Keratinocyte (primary cell): ENCODE data around the gene BIK. TPM values are rescaled to one million over a fixed set of nuclear protein-coding genes. Genes with fewer than 3 reads are reported as not detected.

Source experiments
- DNase-seq: peaks from one replicate; pipeline ENCODE4 v3.0.0-alpha.2; 2011; ENCODE audit warnings: low read depth, missing footprints, low spot score
- FAIRE-seq: peaks from 2 replicates; lab custom pipeline; 2011; peaks lifted over from hg19 to GRCh38; lab: Jason Lieb, UNC
- H2AFZ ChIP-seq: 2 replicates; pipeline ENCODE4 v1.6.0; 2012; ENCODE audit warnings: low read length, control low read depth, inconsistent platforms; ENCODE audit not compliant: control insufficient read depth
- H3K27ac ChIP-seq: 2 replicates; pipeline ENCODE4 v1.5.1; 2011; ENCODE audit warnings: low read length; ENCODE audit not compliant: control insufficient read depth, insufficient read depth
- H3K27me3 ChIP-seq: 3 replicates; pipeline ENCODE4 v1.6.0; 2011; ENCODE audit warnings: low read length; ENCODE audit not compliant: control insufficient read depth, insufficient read depth; ENCODE audit errors: extremely low read depth
- H3K36me3 ChIP-seq, 2 experiments: 2 replicates in 1 of 2; 3 replicates in 1 of 2; pipeline ENCODE4 v1.5.1; 2011; ENCODE audit warnings: low read length in 2 of 2, mild to moderate bottlenecking in 1 of 2; ENCODE audit not compliant: control insufficient read depth in 2 of 2, insufficient read depth in 2 of 2; ENCODE audit errors: extremely low read depth in 1 of 2
- H3K4me1 ChIP-seq: 3 replicates; pipeline ENCODE4 v1.5.1; 2011; ENCODE audit warnings: low read length; ENCODE audit not compliant: control insufficient read depth, insufficient read depth; ENCODE audit errors: extremely low read depth
- H3K4me2 ChIP-seq: 3 replicates; pipeline ENCODE4 v1.6.0; 2011; ENCODE audit warnings: low read depth, low read length; ENCODE audit not compliant: control insufficient read depth, insufficient read depth; ENCODE audit errors: extremely low read depth
- H3K4me3 ChIP-seq, 3 experiments: fragments of 200-600 bp in 1 of 3; sonication (generic) in 1 of 3; 2 replicates in 2 of 3; 3 replicates in 1 of 3; pipeline ENCODE4 v1.5.1; 2011 to 2016; ENCODE audit warnings: low read length in 3 of 3, mild to moderate bottlenecking in 3 of 3, control low read depth in 2 of 3, inconsistent platforms in 1 of 3, low read depth in 1 of 3, mixed read lengths in 1 of 3, mixed run types in 1 of 3, moderate library complexity in 1 of 3; ENCODE audit not compliant: control insufficient read depth in 2 of 3, insufficient read depth in 2 of 3; ENCODE audit errors: extremely low read depth in 1 of 3
- H3K79me2 ChIP-seq: 2 replicates; pipeline ENCODE4 v1.6.0; 2012; ENCODE audit warnings: low read length; ENCODE audit not compliant: control insufficient read depth, insufficient read depth
- H3K9ac ChIP-seq: 3 replicates; pipeline ENCODE4 v1.6.0; 2011; ENCODE audit warnings: low read length; ENCODE audit not compliant: control insufficient read depth, insufficient read depth; ENCODE audit errors: extremely low read depth
- H3K9me1 ChIP-seq: 3 replicates; pipeline ENCODE4 v1.6.0; 2011; ENCODE audit warnings: low read length; ENCODE audit not compliant: control insufficient read depth, insufficient read depth; ENCODE audit errors: extremely low read depth
- H3K9me3 ChIP-seq: 2 replicates; pipeline ENCODE4 v1.5.1; 2012; ENCODE audit warnings: low read depth, low read length; ENCODE audit not compliant: control insufficient read depth
- H4K20me1 ChIP-seq: 3 replicates; pipeline ENCODE4 v1.6.0; 2011; ENCODE audit warnings: low read length; ENCODE audit not compliant: control insufficient read depth, insufficient read depth; ENCODE audit errors: extremely low read depth
- CTCF ChIP-seq, 3 experiments: IDR thresholded peaks in 1 of 3; conservative IDR thresholded peaks in 1 of 3; optimal IDR thresholded peaks in 1 of 3; 2 replicates in 2 of 3; 3 replicates in 1 of 3; pipeline versions ENCODE3 to v1.5.1; 2011; ENCODE audit warnings: low read length in 3 of 3, mild to moderate bottlenecking in 3 of 3, moderate library complexity in 2 of 3, control low read depth in 1 of 3, inconsistent platforms in 1 of 3; ENCODE audit not compliant: insufficient read depth in 2 of 3; ENCODE audit errors: extremely low read depth in 1 of 3
- EZH2 ChIP-seq: IDR thresholded peaks from one replicate; pipeline ENCODE4 v1.6.1; 2012; ENCODE audit warnings: inconsistent platforms, mild to moderate bottlenecking, low read length, moderate library complexity
- dilution Hi-C: fragments of 300-500 bp; cut with MboI; formaldehyde crosslinking; loops from one replicate; pipeline ENCODE4 v1.7.0; 2020; ENCODE audit warnings: low sequenced_read_pairs; ENCODE audit not compliant: extremely low pct_ligation_motif_present
- polyA plus RNA-seq, 5 experiments: library from polyadenylated mRNA; depleted of rRNA in 3 of 5; stranded (reverse) in 3 of 5; stranded (forward) in 1 of 5; unstranded in 1 of 5; fragments of >200 nt; gene quantifications; 1 replicate in 1 of 5; 2 replicates in 3 of 5; 3 replicates in 1 of 5; pipeline versions ENCODE4 v1.2.1 to v1.2.3, GENCODE V29; 2011 to 2012; ENCODE audit warnings: missing spikeins in 2 of 5, low read depth in 1 of 5, low replicate concordance in 1 of 5

The BIK gene
- polyA plus RNA-seq, 1 donor (not counting 4 experiments of a cell fraction or from before 2014, with no cell fraction given) = 4.4 TPM

GRCh38 chr22:43088984-43089717, 21.4 kb upstream of the BIK start, which contains the start of gene TTLL1:
Gene TTLL1 (minus strand): TSS chr22:43089391. CDS start chr22:43075586, 13,805 bp downstream.
- Histone ChIP-seq H3K9me3 (no peaks in the 10 kb centered on the region), H3K9ac (peak within 1 kb of the TSS; percentile 73), H3K36me3 (no peaks in the 10 kb centered on the region), H2AFZ (peak within 1 kb of the TSS; percentile 97), H3K9me1 (no peaks in the 10 kb centered on the region), H4K20me1 (no peaks in the 10 kb centered on the region), H3K4me1 (peaks cover 13% of the 10 kb centered on the region), H3K27ac (peak within 1 kb of the TSS; percentile 74), H3K4me2 (peak within 1 kb of the TSS; percentile 99), H3K27me3 (no peaks in the 10 kb centered on the region), H3K4me3 (peak within 1 kb of the TSS; percentile 59 to 88 (median 82)), H3K79me2 (no peaks in the 10 kb centered on the region)
- DNase-seq (no peak), FAIRE-seq (peak; percentile 41)
- dilution Hi-C loops = no loop called here
- TF ChIP-seq EZH2 (no peak), CTCF (optimal IDR thresholded peaks at IDR 0.05 in 1 of 3, IDR thresholded peaks at IDR 0.05 in 1 of 3, conservative IDR thresholded peaks at IDR 0.05 in 1 of 3; ENCODE audit: extremely low read depth in 1 of 3, insufficient read depth in 2 of 3, low read length in 3 of 3) (no peak)

GRCh38 chr22:43090130-43090789, 20.3 kb upstream of the BIK start:
- Histone ChIP-seq H3K9me1 (no peaks in the 10 kb centered on the region), H4K20me1 (no peaks in the 10 kb centered on the region), H3K27ac (no peak overlapping the region), H3K4me2 (no peak overlapping the region), H3K36me3 (no peaks in the 10 kb centered on the region), H3K4me3 (no peak overlapping the region), H3K79me2 (no peaks in the 10 kb centered on the region), H3K9ac (no peak overlapping the region), H3K4me1 (peaks cover 18% of the 10 kb centered on the region), H3K27me3 (no peaks in the 10 kb centered on the region), H3K9me3 (no peaks in the 10 kb centered on the region), H2AFZ (no peak overlapping the region)
- DNase-seq (peak; percentile 74), FAIRE-seq (peak; percentile 97)
- TF ChIP-seq EZH2 = no peak
- TF ChIP-seq CTCF (optimal IDR thresholded peaks at IDR 0.05 in 1 of 3, IDR thresholded peaks at IDR 0.05 in 1 of 3, conservative IDR thresholded peaks at IDR 0.05 in 1 of 3; ENCODE audit: extremely low read depth in 1 of 3, insufficient read depth in 2 of 3, low read length in 3 of 3) = peak; percentile 56 to 87 (median 82)
- dilution Hi-C loops = no loop called here
